ENCODE results near the gene HLA-B.

The HLA-B gene

GRCh38 chr6:31385041-31385440 lies 28.1 kb upstream of the HLA-B start:
- Histone ChIP-seq H3K27ac (replicated peaks) (no peak overlapping the region), H3K27me3 (ENCODE audit: insufficient read depth, poor library complexity, severe bottlenecking) (no peaks in the 10 kb centered on the region), H3K4me3 (replicated peaks; ENCODE audit: insufficient read depth, low read length) (no peak overlapping the region)
- no peak for DNase-seq (ENCODE audit: low read depth in 1 of 2, low spot score in 1 of 2)
- TF ChIP-seq GABPA (IDR thresholded peaks at IDR 0.05; ENCODE audit: low read depth) (no peak), REST (IDR thresholded peaks at IDR 0.05; ENCODE audit: insufficient replicate concordance, low read depth) (no peak), POLR2AphosphoS5 (IDR thresholded peaks at IDR 0.05; ENCODE audit: low read depth) (no peak), SPI1 (IDR thresholded peaks at IDR 0.05; ENCODE audit: borderline replicate concordance, low read depth) (no peak), CTCF (IDR thresholded peaks at IDR 0.05; ENCODE audit: insufficient read depth, low read length) (no peak)

- peaks cover 2% of the 10 kb centered on the region for H3K27me3 ChIP-seq (ENCODE audit: insufficient read depth, poor library complexity, severe bottlenecking)
- TF ChIP-seq CTCF (IDR thresholded peaks at IDR 0.05; ENCODE audit: insufficient read depth, low read length), result no peak
- TF ChIP-seq REST (IDR thresholded peaks at IDR 0.05; ENCODE audit: insufficient replicate concordance, low read depth), result no peak
- TF ChIP-seq GABPA (IDR thresholded peaks at IDR 0.05; ENCODE audit: low read depth), result no peak
- no peak for TF ChIP-seq SPI1 (IDR thresholded peaks at IDR 0.05; ENCODE audit: borderline replicate concordance, low read depth)
- TF ChIP-seq POLR2AphosphoS5 (IDR thresholded peaks at IDR 0.05; ENCODE audit: low read depth), result no peak
- no peak overlapping the region for H3K4me3 ChIP-seq (replicated peaks; ENCODE audit: insufficient read depth, low read length)
- DNase-seq (ENCODE audit: low read depth in 1 of 2, low spot score in 1 of 2), result peak in 1 of 2 experiments; percentile 38
- H3K27ac ChIP-seq (replicated peaks), result no peak overlapping the region
Measured at GRCh38 chr6:31383149-31383548, 26.2 kb upstream of the HLA-B start.

- no peak for TF ChIP-seq REST (IDR thresholded peaks at IDR 0.05; ENCODE audit: insufficient replicate concordance, low read depth)
- no peak for TF ChIP-seq POLR2AphosphoS5 (IDR thresholded peaks at IDR 0.05; ENCODE audit: low read depth)
- TF ChIP-seq SPI1 (IDR thresholded peaks at IDR 0.05; ENCODE audit: borderline replicate concordance, low read depth), result no peak
- TF ChIP-seq CTCF (IDR thresholded peaks at IDR 0.05; ENCODE audit: insufficient read depth, low read length), result no peak
- no peak for TF ChIP-seq GABPA (IDR thresholded peaks at IDR 0.05; ENCODE audit: low read depth)
- DNase-seq (ENCODE audit: low read depth in 1 of 2, low spot score in 1 of 2), result no peak
- peaks cover 2% of the 10 kb centered on the region for H3K27me3 ChIP-seq (ENCODE audit: insufficient read depth, poor library complexity, severe bottlenecking)
Measured at GRCh38 chr6:31381666-31382065, 24.7 kb upstream of the HLA-B start.

More at GRCh38 chr6:31381666-31382065, 24.7 kb upstream of the HLA-B start:
- no peak overlapping the region for H3K4me3 ChIP-seq (replicated peaks; ENCODE audit: insufficient read depth, low read length)
- no peak overlapping the region for H3K27ac ChIP-seq (replicated peaks)
